Measurements from ENCODE around the gene EHF. TPM values are rescaled to one million over a fixed set of nuclear protein-coding genes. Genes with fewer than 3 reads are reported as not detected.
A peak's percentile ranks its signal among the peaks of the same experiment; 100 is the strongest.

Gene EHF
- total RNA-seq, 1 experiment from 2014 or later = 0.51 TPM

- DNase-seq (ENCODE audit: low read depth, low spot score) = no peak
- peak overlapping the region; percentile 54 for H3K27ac ChIP-seq (ENCODE audit: low read length)
- ChIA-PET CTCF (no interaction called here), POLR2A (no interaction called here)
- BruUV-seq (replicated peaks) = no TSS peak
- peaks cover 8% of the 10 kb centered on the region for H3K4me1 ChIP-seq (ENCODE audit: control insufficient read depth, insufficient read depth, low read length)
- H3K36me3 ChIP-seq (ENCODE audit: control insufficient read depth, insufficient read depth, low read length) = no peaks in the 10 kb centered on the region
- intact Hi-C loops (cut with micrococcal nuclease; ENCODE audit: unreplicated experiment) = no loop called here
- peak; percentile 56; the same call in 1 of the 2 replicates for ATAC-seq
- H3K27me3 ChIP-seq (ENCODE audit: control insufficient read depth, insufficient read depth, low read length) = no peaks in the 10 kb centered on the region
- peak overlapping the region in 1 of 2 experiments; percentile 19; a peak in 1 of 4 replicates for H3K4me3 ChIP-seq (ENCODE audit: low read depth in 2 of 2, low read length in 2 of 2)
- TF ChIP-seq SIN3A (IDR thresholded peaks at IDR 0.05; ENCODE audit: borderline replicate concordance, insufficient read depth, low read depth, low read length) (no peak), CTCF (IDR thresholded peaks at IDR 0.05) (no peak), REST (IDR thresholded peaks at IDR 0.05; ENCODE audit: insufficient read depth in 1 of 2, low read depth in 2 of 2, low read length in 1 of 2) (no peak), POLR2AphosphoS5 (IDR thresholded peaks at IDR 0.05; ENCODE audit: low read depth, low read length) (no peak), TCF7L2 (IDR thresholded peaks at IDR 0.05; ENCODE audit: low read depth, low read length) (no peak)
- H3K9me3 ChIP-seq (ENCODE audit: control insufficient read depth, insufficient read depth, low read depth, low read length) = no peaks in the 10 kb centered on the region
- in situ Hi-C loops (cut with HindIII; ENCODE audit: low pct_unique_long_range_greater_than_20kb, low sequenced_read_pairs) = no loop called here
These were observed 10.8 kb downstream of the EHF start for GRCh38 chr11:34631737-34632104.

GRCh38 chr11:34632105-34632791, 11.4 kb downstream of the EHF start:
- no peaks in the 10 kb centered on the region for H3K9me3 ChIP-seq (ENCODE audit: control insufficient read depth, insufficient read depth, low read depth, low read length)
- no peaks in the 10 kb centered on the region for H3K27me3 ChIP-seq (ENCODE audit: control insufficient read depth, insufficient read depth, low read length)
- H3K4me3 ChIP-seq (ENCODE audit: low read depth in 2 of 2, low read length in 2 of 2) = peak overlapping the region in 1 of 2 experiments; percentile 19; a peak in 2 of 4 replicates
- peak; percentile 74 for TF ChIP-seq TCF7L2 (IDR thresholded peaks at IDR 0.05; ENCODE audit: low read depth, low read length)
- no peak for TF ChIP-seq CTCF (IDR thresholded peaks at IDR 0.05)
- CTCF ChIA-PET = no interaction called here
- no TSS peak for BruUV-seq (replicated peaks)
- intact Hi-C loops (cut with micrococcal nuclease; ENCODE audit: unreplicated experiment) (no loop called here), in situ Hi-C loops (cut with HindIII; ENCODE audit: low pct_unique_long_range_greater_than_20kb, low sequenced_read_pairs) (no loop called here)
- DNase-seq (ENCODE audit: low read depth, low spot score) (no peak), ATAC-seq (peak; percentile 73)
- POLR2A ChIA-PET = no interaction called here
- no peaks in the 10 kb centered on the region for H3K36me3 ChIP-seq (ENCODE audit: control insufficient read depth, insufficient read depth, low read length)
- H3K4me1 ChIP-seq (ENCODE audit: control insufficient read depth, insufficient read depth, low read length) = peaks cover 8% of the 10 kb centered on the region
- H3K27ac ChIP-seq (ENCODE audit: low read length) = peak overlapping the region; percentile 77
